ENCODE data around the gene DNAH11.

- no peak for TF ChIP-seq CTCF (IDR thresholded peaks at IDR 0.05 in 4 of 5, conservative IDR thresholded peaks at IDR 0.05 in 1 of 5)
- TF ChIP-seq POLR2A (IDR thresholded peaks at IDR 0.05) = no peak
Measured at GRCh38 chr7:21497072-21497471, 45.8 kb upstream of the DNAH11 start.
